Measurements from ENCODE around the gene CDC42EP4.
"Not testable (repeated sequence)": the region's sequence is repeated elsewhere in the genome, so short reads cannot be mapped to it uniquely, and the experiment has no call there.

CDC42EP4 gene

DNA sequence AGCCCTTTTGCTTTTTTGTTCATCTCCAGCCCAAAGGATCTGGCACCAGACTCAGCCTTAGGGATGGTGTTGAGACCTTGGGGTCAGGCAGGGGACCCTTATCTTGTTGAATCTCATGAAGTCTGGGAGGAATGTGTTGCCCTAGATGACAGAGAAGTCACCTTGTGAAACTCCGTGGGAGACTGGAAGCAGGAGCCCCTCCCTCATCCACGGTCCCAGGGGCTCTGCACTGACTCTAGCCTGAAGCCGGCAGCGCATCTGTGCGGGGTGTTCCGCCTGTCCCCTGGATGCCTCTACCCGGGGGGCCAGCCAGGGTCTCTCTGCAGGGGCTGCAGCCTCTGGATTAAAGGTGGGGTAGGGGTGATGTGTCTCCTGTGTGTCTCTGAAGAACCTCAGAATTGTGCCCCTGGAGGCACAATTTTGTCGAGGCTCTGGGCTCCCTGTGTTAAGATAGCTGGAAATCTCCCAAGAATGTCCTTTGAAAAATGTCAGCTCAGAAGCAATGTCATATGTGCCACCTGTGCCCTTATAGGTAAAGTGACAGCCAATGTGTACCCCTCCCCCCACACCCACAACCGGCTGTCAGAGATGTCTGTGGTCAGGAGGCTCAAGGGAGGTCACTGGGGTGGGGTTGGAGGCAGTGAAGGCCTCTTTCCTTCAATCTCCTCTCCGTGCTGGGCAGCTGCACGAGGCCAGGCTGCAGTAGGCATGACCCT, 32.1 kb upstream of the CDC42EP4 start:
- intact Hi-C loops (cut with DNase I), result loop anchor here (2.0 kb wide), 1 partner anchor 33 kb away; no protein-coding TSS in a partner anchor

DNA sequence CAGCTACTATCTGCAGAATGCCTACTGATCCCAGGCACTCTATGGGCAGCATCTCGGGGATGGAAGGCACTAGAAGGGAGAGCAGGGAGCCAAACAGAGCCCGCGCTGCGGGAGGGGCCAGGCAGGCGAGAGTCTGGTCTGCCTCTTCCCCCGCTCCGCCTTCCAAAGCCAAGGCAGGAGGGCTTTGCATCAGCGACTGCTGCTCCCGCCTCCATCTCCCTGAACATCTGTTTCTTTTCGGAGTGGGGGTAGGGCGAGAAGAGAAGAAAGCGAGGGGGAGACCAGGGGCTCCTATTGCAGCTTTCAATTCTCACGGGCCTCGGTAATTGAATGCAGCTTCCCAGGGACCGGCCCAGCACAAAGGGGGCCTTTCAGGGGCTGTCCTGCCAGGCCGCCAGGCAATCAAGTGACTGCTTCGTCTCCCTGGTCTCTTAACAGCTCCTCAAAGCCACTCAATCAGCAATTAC, 31.4 kb upstream of the CDC42EP4 start:
- DNase-seq, result peak; percentile 67 to 98 (median 82)
- intact Hi-C loops (cut with DNase I), result loop anchor here (2.0 kb wide), 1 partner anchor 32 kb away; no protein-coding TSS in a partner anchor

More for the DNA sequence above, 32.1 kb upstream of the CDC42EP4 start:
- DNase-seq, result peak in 2 of 10 donors; percentile 64 to 70

DNA sequence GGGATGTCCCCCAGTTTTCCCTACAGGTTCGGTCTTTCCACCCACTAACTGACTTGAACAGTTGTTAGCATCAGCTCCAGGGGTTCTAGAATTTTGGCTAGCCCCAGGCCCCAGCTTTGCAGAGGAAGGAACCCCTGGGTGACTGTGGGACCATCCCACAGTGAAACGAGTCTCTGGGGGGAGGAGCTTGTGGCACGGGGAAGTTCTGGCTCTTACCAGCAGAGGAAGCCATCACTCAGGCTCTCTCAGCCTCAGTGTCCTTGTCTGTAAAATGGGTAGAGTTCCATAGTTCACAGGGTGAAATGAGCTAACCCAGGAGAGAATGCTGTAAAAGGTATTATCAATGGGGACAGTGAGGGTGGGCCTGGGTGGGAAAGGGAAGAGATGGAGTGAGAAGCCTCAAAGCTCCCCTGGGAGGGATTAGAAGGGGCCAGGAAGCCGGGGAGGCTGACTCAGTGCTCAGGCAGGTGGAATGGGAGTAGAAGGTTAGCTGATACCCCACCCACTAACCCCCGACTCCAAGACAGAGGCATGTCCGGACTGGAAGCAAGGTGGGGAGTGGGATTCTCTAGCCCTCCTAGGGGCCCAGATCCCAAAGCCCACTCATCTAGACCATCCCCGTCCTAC, 30.9 kb upstream of the CDC42EP4 start:
- no peak for DNase-seq
- intact Hi-C loops (cut with DNase I), result loop anchor here (2.0 kb wide), 1 partner anchor 32 kb away; no protein-coding TSS in a partner anchor

DNA sequence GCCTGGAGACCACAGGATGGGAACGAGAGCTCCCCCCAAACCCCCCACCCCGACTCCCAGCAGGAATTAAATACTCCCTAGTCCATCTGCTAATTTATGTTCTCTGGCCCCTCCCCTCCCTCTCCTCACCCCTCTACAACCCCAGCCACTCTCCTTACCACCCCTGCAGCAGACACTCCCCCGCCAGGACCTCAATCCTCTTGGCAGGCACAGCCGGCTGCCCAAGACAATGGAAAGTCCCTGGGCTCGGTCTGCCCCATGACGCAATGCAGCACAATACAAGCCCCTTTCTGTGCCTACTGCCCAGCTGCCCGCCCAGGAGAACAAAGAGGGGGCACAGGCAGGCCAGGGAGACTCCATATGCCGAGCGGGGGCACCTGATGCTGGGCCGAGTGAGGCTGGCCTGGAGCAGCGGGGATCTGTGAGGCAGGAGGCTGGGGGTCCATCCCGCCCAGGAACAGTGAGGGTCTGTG, 30.3 kb upstream of the CDC42EP4 start:
- peak; percentile 83 to 99 (median 92) for DNase-seq
- intact Hi-C loops (cut with DNase I), result loop anchor here (2.0 kb wide), 1 partner anchor 31 kb away; no protein-coding TSS in a partner anchor

DNA sequence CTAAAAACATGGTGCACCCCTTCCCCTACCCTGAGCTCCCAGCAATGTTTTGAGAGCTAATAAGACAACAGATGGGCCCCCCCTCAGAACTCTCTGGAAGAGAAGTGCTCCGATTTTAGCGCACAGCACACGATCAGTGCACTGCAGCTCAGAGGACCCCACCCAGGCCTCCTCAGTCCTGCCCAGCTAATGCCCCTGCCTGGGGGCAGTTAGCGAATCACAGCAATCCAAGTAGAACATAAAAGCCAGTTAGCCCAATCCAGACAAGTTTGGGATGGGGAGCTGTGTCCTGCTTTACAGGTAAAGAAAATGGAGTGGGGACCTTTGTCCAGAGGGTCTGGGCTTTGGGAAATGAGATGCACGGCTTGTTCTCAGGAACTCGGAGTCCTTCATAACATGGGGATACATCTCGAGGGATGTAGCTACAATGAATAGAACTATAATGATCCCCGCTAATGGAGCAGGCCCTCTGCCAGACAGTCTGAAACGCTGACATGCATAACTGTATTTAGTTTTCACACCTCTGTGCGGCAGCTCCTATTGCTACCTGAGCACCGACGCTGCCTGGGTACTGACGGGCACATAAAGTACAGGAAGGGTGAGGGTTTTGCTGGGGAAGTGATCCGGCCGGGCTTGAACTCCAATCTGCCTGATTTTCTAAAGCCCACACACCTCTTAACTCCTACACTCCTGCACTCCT, 29.7 kb upstream of the CDC42EP4 start:
- intact Hi-C loops (cut with DNase I), result loop anchor here (2.0 kb wide), 1 partner anchor 31 kb away; no protein-coding TSS in a partner anchor
- DNase-seq, result peak in 1 of 10 donors; percentile 69

DNA sequence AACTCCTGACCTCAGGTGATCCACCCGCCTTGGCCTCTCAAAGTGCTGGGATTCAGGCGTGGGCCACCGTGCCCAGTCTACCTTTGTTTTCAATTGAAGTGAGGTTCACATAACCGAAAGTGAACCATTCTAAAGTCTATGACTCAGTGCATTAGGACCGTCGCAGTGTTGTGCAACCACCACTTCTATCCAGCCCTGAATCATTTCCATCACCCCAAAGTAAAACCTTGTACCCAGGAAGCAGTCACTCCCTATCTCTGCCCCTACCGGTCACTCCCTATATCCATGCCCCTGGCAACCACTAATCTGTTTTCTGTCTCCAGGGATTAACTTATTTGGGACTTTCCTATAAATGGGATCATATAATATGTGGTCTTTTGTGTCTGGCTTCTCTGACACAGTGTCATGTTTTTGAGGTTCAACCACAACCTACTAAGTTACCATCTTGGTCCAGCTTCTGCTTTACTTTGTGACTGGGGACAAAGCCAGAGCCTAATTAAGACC, 28.3 kb upstream of the CDC42EP4 start:
- peak in 1 of 10 donors; percentile 46 for DNase-seq
- intact Hi-C loops (cut with DNase I), result no loop called here

DNA sequence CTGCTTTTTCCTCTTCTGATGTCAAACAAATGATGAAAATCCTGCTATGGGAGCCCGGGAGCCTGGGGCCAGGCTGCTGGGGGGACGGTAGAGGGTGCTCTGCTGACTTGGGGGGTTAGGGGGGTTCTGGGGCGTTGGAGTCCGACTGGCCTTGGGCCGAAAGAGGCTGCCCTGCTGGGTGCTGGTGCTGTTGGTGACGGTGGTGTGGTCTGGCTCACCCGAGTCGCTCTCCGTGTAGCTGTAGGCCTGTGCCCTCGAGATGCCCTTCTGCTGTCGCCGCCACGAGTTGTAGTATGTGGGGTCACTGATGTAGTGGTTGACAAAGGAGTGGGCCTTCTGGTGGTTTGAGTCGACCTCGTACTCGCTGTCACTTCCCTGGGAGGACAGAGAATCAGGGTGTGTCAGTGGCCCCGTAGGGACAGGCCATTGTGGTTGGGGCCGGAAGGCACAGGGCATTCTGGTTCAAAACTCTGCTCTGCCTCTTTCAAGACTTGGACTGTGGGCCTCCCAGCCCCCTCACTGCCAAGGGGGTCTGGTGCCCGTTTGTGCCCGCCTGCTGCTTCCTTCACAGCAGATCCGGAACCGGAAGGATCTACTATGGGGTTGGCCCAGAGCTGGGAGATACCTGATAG, 26.9 kb upstream of the CDC42EP4 start:
- peak in 1 of 10 donors; percentile 61 for DNase-seq
- intact Hi-C loops (cut with DNase I), result no loop called here

DNA sequence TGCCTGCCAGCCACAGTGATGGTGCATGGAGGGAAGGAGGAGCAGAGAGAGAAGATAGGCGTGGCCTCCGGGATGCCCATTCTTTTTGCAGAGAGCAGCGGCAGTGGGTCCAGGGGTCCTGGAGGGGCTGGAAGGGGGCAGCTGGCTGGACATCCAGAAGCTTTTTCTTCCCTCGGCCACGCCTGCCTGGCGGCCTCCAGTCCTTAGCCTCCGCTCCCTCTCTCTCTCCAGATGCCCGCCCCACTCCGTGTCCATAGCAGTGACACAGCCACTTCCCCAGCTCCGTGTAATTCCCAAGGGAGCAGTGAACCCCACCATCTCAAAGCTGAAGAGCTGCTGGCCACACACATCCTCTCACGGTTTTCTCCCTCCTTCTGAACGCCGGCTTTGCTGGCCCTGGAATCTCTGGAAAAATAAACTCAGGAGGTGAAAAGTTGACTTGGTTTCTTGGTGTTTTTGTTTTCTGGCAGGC, 26.3 kb upstream of the CDC42EP4 start:
- DNase-seq, result peak in 1 of 10 donors; percentile 70
- intact Hi-C loops (cut with DNase I), result no loop called here

DNA sequence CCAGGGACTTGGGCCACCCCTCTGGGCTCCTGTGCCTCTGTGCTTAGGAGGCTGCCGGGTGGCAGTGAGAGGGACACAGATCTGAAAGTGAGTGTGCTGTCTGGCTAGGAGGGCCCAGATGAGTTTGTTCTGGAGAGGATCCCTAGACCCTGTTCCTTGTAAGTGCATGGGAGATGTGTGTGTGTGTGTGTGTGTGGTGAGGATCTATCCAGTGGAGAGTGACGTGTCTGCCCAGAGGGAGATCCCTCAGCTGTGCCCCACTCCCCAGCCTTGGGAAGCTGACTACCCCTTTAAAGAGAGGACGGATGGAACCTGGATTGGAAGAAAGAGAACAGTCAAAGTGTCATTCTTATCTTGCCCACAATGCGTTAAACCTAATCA, 25.5 kb upstream of the CDC42EP4 start:
- no peak for DNase-seq

DNA sequence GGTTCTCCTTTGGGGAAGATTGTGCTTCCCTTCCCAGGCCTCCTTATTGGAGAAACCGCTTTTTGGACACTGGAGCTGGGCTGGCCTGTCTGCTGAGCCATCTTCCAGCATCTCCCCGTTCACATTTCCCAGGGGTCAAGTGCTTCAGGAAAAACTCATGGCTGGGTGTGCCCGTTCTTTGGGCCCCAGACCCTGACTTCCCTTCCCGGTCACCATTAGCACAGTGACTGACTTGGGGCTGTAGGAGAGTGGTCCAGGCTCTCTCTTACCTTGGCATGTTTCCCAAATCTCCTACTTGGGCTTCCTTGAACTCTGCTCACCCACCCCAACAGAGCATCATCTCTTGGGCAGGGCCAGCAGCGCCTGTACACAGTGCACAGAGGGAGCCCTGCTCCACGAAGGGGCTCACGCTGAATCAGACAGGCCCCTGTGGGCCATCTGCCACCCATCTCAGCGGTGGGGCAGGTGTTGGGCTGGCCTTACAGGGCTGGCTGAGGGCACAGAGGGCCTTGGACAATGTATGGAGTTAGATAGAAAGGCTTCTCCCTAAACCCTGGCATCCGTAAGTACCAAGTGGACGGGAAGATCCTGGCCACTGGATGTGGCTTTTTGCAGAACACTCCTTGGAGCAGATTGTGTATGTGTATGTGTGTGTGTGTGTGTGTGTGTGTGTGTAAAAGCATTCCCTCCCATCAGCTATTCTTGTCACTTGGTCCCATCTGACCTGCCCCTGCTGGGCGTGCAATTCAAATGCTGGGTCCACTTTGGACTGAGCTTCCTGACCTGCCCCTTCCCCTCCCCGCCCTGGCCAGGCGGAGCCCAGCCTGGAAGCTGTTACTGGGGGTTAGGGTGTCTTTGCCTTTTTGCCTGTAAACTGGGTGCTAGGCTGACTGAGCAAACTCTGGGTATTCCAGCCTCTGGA, 24.9 kb upstream of the CDC42EP4 start:
- DNase-seq, result peak in 1 of 10 donors; percentile 60
- intact Hi-C loops (cut with DNase I), result no loop called here

More for the DNA sequence above, 25.5 kb upstream of the CDC42EP4 start:
- intact Hi-C loops (cut with DNase I), result no loop called here

DNA sequence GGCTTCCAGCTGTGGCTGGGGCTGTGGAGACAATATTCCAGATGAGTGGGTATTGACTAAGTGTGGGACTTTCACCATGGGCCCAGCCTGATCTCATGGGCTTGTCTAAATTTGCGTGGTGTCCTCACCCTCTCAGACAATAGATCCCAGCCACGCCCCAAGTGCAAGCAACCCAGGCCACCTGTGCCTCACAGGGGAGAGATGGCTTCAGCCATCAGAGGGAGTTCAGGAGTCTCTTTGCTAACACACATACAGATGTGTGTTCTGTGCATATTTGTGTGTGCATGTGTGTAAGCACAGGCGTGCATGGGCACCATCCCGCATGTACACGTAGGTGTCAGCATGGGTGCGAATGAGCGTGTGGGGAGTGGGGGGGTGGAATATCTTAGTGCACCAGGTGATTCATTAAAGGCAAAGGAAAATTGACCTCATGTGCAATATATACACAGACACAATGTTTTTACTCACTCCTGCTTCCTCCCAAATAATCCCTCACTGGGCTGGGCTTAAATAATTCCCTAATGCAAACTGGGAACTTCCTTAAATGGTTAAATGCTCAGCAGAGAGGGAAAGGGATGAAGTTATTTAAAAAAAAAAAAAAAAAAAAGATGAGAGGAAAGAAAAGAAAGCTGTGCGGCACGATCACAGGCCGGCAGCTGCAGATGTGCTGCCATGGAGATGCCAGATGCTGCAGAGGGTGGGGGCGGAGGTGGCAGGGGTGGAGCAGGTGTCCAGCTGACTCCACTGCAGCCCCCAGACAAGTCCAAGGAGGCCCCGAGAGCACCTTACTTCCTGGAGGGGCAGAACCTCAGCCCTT, 24.0 kb upstream of the CDC42EP4 start:
- DNase-seq, result peak in 1 of 10 donors; percentile 24
- intact Hi-C loops (cut with DNase I), result no loop called here

DNA sequence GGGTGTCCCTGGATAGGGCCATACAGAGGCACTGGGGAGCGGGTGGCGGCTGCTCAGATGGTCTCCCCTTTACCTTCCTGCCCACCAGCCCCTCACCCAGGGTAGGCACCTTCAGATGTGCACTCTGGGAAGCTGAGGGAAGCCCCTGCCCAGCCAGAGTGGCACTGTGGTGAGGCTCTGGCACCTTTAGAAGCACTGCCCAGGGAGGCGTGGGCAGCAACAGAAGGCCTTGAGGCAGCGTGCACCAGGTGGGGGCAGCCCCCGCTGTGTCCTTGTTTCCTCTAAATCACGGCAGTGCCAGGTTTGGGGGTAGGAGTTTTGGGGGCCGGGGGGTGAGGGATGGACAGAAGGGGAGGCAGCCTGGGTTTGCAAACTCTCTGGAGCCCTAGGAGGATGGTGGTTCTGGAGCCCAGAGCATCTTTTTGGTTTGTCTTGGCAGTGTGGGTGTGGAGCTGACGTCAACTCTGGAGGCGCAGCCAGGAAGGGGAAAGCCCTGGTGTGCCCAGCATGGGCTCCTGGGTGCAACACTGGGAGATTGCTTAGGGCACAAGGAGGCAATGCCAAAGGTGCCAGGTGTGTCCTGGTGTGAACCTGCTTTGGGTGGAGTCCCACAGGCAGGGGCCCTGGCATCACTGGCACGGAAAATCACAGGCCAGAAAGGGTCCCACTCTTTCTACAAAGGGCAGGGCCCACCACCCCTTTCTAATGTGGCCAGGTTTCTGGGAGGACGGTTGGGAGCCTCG, 23.1 kb upstream of the CDC42EP4 start:
- intact Hi-C loops (cut with DNase I), result no loop called here
- peak in 3 of 10 donors; percentile 37 to 91 (median 80) for DNase-seq

DNA sequence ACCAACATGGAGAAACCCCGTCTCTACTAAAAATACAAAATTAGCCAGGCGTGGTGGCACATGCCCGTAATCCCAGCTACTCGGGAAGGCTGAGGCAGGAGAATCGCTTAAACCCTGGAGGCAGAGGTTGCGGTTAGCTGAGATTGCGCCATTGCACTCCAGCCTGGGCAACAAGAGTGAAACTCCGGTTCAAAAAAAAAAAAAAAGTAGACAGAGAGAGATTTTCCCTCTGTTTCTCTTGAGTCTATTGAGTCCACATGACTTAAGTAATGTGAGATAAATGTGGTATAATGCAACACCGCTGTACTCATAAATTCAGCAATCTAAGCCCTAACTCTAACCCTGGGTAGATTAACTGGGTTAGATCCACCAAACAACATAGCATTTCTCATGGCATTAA, 21.6 kb upstream of the CDC42EP4 start:
- intact Hi-C loops (cut with DNase I), result not testable (repeated sequence)
- DNase-seq, result peak in 1 of 10 donors; percentile 10

DNA sequence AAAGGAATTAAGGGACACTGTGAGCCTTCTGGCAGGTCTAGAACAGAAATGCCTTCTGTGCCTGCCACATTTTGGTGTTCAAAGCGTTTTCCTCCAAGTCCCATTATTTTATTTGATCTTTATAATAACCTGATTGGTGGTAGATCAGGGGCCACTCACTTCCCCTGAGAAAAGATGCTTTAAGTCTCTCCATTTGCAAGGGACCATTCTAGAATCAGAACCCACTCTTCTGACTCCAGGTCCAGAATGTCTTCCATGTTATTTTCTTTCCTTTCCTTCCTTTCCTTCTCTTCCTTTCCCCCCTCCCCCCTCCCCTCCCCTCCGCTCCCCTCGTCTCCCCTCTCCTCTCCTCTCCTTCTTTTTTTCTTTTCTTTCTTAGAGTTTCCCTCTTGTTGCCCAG, 19.3 kb upstream of the CDC42EP4 start:
- DNase-seq, result no peak
- intact Hi-C loops (cut with DNase I), result no loop called here

DNA sequence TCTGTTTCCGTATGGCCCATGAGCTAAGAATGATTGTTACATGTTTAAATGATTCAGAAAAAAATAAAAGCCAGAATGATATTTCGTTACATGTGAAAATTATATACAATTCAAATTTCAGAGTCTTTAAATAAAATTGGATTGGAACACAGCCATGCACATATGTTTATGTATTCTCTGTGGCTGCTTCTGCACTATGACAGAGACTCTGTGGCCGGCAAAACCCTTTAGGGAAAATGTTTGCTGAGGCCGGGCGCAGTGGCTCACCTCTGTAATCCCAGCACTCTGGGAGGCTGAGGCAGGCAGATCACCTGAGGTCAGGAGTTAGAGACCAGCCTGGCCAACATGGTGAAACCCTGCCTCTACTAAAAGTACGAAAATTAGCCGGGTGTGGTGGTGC, 15.9 kb upstream of the CDC42EP4 start:
- intact Hi-C loops (cut with DNase I), result no loop called here

DNA sequence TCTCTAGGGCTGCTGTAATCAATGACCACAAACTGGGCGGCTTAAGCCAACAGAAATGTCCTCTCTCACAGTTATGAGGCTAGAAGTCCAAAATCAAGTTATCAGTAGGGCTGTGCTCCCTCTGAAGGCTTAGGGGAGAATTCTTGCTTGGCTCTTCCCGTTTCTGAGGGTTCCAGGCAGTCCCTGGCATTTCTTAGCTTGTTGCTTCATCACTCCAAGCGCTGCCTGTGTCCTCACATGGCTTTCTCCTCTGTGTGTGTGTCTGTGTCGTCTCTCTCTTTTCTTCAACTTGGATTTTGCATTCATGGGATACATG, 13.7 kb upstream of the CDC42EP4 start:
- intact Hi-C loops (cut with DNase I), result no loop called here
- DNase-seq, result peak in 1 of 10 donors; percentile 30

More for the DNA sequence above, 15.9 kb upstream of the CDC42EP4 start:
- DNase-seq, result no peak

DNA sequence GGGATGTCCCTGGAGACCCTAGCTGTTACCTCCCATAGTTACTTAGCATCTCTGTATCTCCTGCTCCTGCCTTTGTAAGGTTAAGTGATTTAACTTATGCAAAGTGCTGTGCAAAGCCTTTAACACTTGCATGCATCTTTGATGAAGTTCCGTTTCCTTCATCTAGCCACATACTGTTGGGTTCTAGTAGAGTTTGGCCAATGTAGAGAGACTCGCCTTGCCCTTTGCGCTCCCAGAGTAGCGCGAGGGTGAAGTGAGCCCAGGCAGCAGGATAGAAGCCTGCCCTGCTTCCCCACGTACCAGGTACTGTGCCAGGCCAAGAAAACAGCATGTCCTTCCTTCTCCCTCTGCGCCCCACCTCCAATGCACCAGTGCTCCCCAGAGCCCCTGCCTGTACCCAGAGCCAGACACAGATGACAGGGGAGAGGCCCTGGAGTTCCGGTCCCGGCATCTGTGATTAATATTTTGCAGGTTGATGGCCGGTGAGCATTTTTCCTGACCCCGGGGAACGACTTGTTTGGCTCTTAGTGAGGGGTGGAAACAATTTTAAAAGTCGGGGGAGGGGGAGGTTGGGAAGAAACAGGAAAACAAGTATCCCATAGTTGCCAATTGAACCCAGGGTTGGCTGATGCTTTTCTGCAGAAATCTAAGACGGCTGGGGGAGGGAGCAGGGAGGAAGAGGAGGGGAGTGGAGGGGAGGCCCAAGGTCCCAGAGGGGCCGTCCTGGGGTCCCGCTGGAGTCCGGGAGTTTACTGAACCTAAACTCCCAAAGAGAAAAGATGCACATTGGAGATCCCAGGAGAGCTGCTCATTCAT, 13.1 kb upstream of the CDC42EP4 start:
- intact Hi-C loops (cut with DNase I), result no loop called here
- DNase-seq, result peak in 1 of 10 donors; percentile 45
